GM23338 (cell line): Measurements from ENCODE around the gene ARRDC4. TPM values are rescaled to one million over a fixed set of nuclear protein-coding genes. Genes with fewer than 3 reads are reported as not detected.

ENCODE experiments used
- ATAC-seq: fragments of 200-7000 bp; cut with Tn5 transposase; 3 replicates; pipeline ENCODE4 v1.9.1; 2020
- DNase-seq: peaks from one replicate; pipeline ENCODE4 v3.0.0-alpha.2; 2015; ENCODE audit warnings: low spot score
- H2AFZ ChIP-seq: fragments of 200-600 bp; sonication (generic); 2 replicates; pipeline ENCODE4 v1.8.0; 2016; ENCODE audit warnings: antibody characterized with exemption, mild to moderate bottlenecking, moderate library complexity
- H3F3A ChIP-seq: fragments of 200-600 bp; sonication (generic); replicated peaks from 2 replicates; pipeline ENCODE4 v1.8.0; 2017; ENCODE audit warnings: antibody characterized with exemption, mixed run types, low read depth
- H3K27ac ChIP-seq: fragments of 200-600 bp; sonication (generic); 2 replicates; pipeline ENCODE4 v1.6.1; 2016; ENCODE audit warnings: low read depth
- H3K27me3 ChIP-seq: fragments of 200-600 bp; sonication (generic); 2 replicates; pipeline ENCODE4 v1.8.0; 2016; ENCODE audit warnings: mild to moderate bottlenecking, mixed run types, moderate library complexity; ENCODE audit not compliant: insufficient read depth
- H3K36me3 ChIP-seq: fragments of 200-600 bp; sonication (generic); 2 replicates; pipeline ENCODE4 v1.8.0; 2016; ENCODE audit warnings: mild to moderate bottlenecking; ENCODE audit not compliant: insufficient read depth
- H3K4me1 ChIP-seq: fragments of 200-600 bp; sonication (generic); 2 replicates; pipeline ENCODE4 v1.8.0; 2016; ENCODE audit warnings: mild to moderate bottlenecking, moderate library complexity; ENCODE audit not compliant: insufficient read depth
- H3K4me2 ChIP-seq: fragments of 200-600 bp; sonication (generic); 2 replicates; pipeline ENCODE4 v1.7.1; 2017; ENCODE audit warnings: mixed run types
- H3K4me3 ChIP-seq: fragments of 200-600 bp; sonication (generic); 2 replicates; pipeline ENCODE4 v1.6.1; 2016; ENCODE audit warnings: mixed run types
- H3K79me2 ChIP-seq: fragments of 200-600 bp; sonication (generic); replicated peaks from 2 replicates; pipeline ENCODE4 v1.8.0; 2017; ENCODE audit warnings: mild to moderate bottlenecking; ENCODE audit not compliant: insufficient read depth
- H3K9me2 ChIP-seq: fragments of 200-600 bp; sonication (generic); 2 replicates; pipeline ENCODE4 v1.8.0; 2017; ENCODE audit not compliant: insufficient read depth
- H4K20me1 ChIP-seq: fragments of 200-600 bp; sonication (generic); replicated peaks from 2 replicates; pipeline ENCODE4 v1.8.0; 2017; ENCODE audit warnings: mild to moderate bottlenecking; ENCODE audit not compliant: insufficient read depth
- H3K27ac Mint-ChIP-seq: 2 replicates; pipeline ENCODE4 v1.8.0; 2020; ENCODE audit warnings: inconsistent platforms, mild to moderate bottlenecking, moderate library complexity, mixed read lengths
- H3K27me3 Mint-ChIP-seq: 3 replicates; pipeline ENCODE4 v1.8.0; 2022; ENCODE audit warnings: low read depth, mild to moderate bottlenecking, moderate library complexity, mixed read lengths, inconsistent platforms; ENCODE audit not compliant: insufficient read depth, poor library complexity
- H3K36me3 Mint-ChIP-seq: 3 replicates; pipeline ENCODE4 v1.8.0; 2021; ENCODE audit warnings: low read depth, mild to moderate bottlenecking, inconsistent platforms, moderate library complexity, mixed read lengths
- H3K4me1 Mint-ChIP-seq: 3 replicates; pipeline ENCODE4 v1.8.0; 2020; ENCODE audit warnings: mild to moderate bottlenecking, inconsistent platforms, mixed read lengths
- H3K4me3 Mint-ChIP-seq: 3 replicates; pipeline ENCODE4 v1.8.0; 2021; ENCODE audit warnings: moderate library complexity, mild to moderate bottlenecking, inconsistent platforms, mixed read lengths
- H3K9me3 Mint-ChIP-seq: 3 replicates; pipeline ENCODE4 v1.8.0; 2020; ENCODE audit warnings: moderate library complexity, mild to moderate bottlenecking, inconsistent platforms, mixed read lengths
- CREB1 ChIP-seq: fragments of 250-450 bp; sonication (Bioruptor Pico); IDR thresholded peaks from 2 replicates; pipeline ENCODE4 v1.5.0; 2020; ENCODE audit warnings: low read depth, mild to moderate bottlenecking, moderate library complexity
- ETS1 ChIP-seq: IDR thresholded peaks from 2 replicates; pipeline ENCODE4 v1.6.1; 2016; ENCODE audit warnings: antibody characterized with exemption
- EZH2 ChIP-seq: fragments of 200-600 bp; sonication (generic); IDR thresholded peaks from one replicate; pipeline ENCODE4 v1.8.0; 2017; ENCODE audit warnings: antibody characterized with exemption, mild to moderate bottlenecking, low read depth; ENCODE audit not compliant: unreplicated experiment
- EZH2phosphoT487 ChIP-seq: fragments of 200-600 bp; sonication (generic); IDR thresholded peaks from one replicate; pipeline ENCODE4 v1.8.1; 2018; ENCODE audit warnings: antibody characterized with exemption; ENCODE audit not compliant: unreplicated experiment
- JUNB ChIP-seq: IDR thresholded peaks from one replicate; pipeline ENCODE4 v1.6.1; 2016; ENCODE audit warnings: antibody characterized with exemption; ENCODE audit not compliant: unreplicated experiment
- NANOG ChIP-seq: IDR thresholded peaks from 2 replicates; pipeline ENCODE4 v1.6.1; 2016; ENCODE audit warnings: antibody characterized with exemption, borderline replicate concordance
- POLR2AphosphoS5 ChIP-seq: IDR thresholded peaks from 2 replicates; pipeline ENCODE4 v1.6.1; 2016; ENCODE audit warnings: antibody characterized with exemption, low read depth
- STAT1 ChIP-seq: IDR thresholded peaks from one replicate; pipeline ENCODE4 v1.6.1; 2016; ENCODE audit warnings: antibody characterized with exemption; ENCODE audit not compliant: unreplicated experiment
- ZNF114 ChIP-seq: fragments of 250-450 bp; sonication (Bioruptor Pico); IDR thresholded peaks from 2 replicates; pipeline ENCODE4 v1.5.0; 2020; ENCODE audit warnings: mild to moderate bottlenecking, moderate library complexity
- ZNF331 ChIP-seq: fragments of 250-450 bp; sonication (Bioruptor Pico); IDR thresholded peaks from 2 replicates; pipeline ENCODE4 v1.5.0; 2020; ENCODE audit warnings: low read depth, mild to moderate bottlenecking, moderate library complexity
- ZNF462 ChIP-seq: fragments of 250-450 bp; sonication (Bioruptor Pico); IDR thresholded peaks from 2 replicates; pipeline ENCODE4 v1.5.0; 2020; ENCODE audit warnings: mild to moderate bottlenecking, moderate library complexity
- polyA plus RNA-seq: library from polyadenylated mRNA; unstranded; fragments of >200 nt; fragmentation: Nextera tagmentation; extraction: Ambion mirVana; gene quantifications from 2 replicates; pipeline ENCODE4 v1.2.1, GENCODE V29; 2016
- total RNA-seq: library from RNA; depleted of rRNA; stranded (reverse); fragments of >200 nt; shearing (Covaris generic); gene quantifications from 2 replicates; pipeline ENCODE4 v1.2.3, GENCODE V29; 2014
- TF ChIP-seq, protein P1 (sequence below): IDR thresholded peaks from one replicate; pipeline ENCODE4 v1.6.1; 2018; ENCODE audit warnings: antibody characterized with exemption; ENCODE audit not compliant: unreplicated experiment
- TF ChIP-seq, protein P2 (sequence below), 2 experiments: fragments of 200-600 bp in 1 of 2; sonication (generic) in 1 of 2; conservative IDR thresholded peaks; 2 replicates each; pipeline versions ENCODE4 v1.5.1 to v1.6.1; 2016 to 2017; ENCODE audit warnings: antibody characterized with exemption in 2 of 2, low read depth in 2 of 2, mild to moderate bottlenecking in 2 of 2, moderate library complexity in 1 of 2

Gene ARRDC4
- total and polyA plus RNA-seq, 2 experiments from 2014 or later = 2.0 to 6.9 TPM

DNA sequence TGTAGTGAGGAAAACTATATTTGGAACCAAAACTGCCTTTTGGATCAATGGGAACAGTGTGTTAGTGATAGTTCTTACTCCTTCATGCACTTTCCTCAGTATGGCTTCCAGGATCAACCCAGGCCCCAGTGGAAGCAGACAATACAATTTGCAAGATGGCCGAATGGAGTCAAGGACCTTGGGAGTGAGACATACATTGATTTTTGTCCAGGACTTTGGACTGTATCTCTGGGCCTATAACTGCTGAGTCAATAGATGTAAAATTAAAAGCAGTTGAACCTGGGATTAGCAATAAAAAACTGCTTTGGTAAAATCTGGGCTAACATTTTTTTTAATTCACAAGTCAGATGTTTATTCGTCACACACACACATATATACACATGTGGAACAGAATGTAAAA is 1.8 kb downstream of the ARRDC4 start (continued):
- TF ChIP-seq, protein P1, sequence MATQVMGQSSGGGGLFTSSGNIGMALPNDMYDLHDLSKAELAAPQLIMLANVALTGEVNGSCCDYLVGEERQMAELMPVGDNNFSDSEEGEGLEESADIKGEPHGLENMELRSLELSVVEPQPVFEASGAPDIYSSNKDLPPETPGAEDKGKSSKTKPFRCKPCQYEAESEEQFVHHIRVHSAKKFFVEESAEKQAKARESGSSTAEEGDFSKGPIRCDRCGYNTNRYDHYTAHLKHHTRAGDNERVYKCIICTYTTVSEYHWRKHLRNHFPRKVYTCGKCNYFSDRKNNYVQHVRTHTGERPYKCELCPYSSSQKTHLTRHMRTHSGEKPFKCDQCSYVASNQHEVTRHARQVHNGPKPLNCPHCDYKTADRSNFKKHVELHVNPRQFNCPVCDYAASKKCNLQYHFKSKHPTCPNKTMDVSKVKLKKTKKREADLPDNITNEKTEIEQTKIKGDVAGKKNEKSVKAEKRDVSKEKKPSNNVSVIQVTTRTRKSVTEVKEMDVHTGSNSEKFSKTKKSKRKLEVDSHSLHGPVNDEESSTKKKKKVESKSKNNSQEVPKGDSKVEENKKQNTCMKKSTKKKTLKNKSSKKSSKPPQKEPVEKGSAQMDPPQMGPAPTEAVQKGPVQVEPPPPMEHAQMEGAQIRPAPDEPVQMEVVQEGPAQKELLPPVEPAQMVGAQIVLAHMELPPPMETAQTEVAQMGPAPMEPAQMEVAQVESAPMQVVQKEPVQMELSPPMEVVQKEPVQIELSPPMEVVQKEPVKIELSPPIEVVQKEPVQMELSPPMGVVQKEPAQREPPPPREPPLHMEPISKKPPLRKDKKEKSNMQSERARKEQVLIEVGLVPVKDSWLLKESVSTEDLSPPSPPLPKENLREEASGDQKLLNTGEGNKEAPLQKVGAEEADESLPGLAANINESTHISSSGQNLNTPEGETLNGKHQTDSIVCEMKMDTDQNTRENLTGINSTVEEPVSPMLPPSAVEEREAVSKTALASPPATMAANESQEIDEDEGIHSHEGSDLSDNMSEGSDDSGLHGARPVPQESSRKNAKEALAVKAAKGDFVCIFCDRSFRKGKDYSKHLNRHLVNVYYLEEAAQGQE = no peak
- TF ChIP-seq STAT1 (no peak), EZH2phosphoT487 (no peak), ZNF331 (no peak), NANOG (no peak)

- Mint-ChIP-seq H3K27ac (no peak overlapping the region), H3K9me3 (no peaks in the 10 kb centered on the region; the same call in 2 of the 3 replicates), H3K27me3 (peaks cover 4% of the 10 kb centered on the region), H3K4me1 (peaks cover 5% of the 10 kb centered on the region), H3K4me3 (no peak overlapping the region), H3K36me3 (no peaks in the 10 kb centered on the region)
- no peaks in the 10 kb centered on the region for H3K9me2 ChIP-seq
- no peak for DNase-seq
- H3K4me1 ChIP-seq = no peaks in the 10 kb centered on the region
- H3F3A ChIP-seq = no peaks in the 10 kb centered on the region
- ATAC-seq = no peak
- H4K20me1 ChIP-seq = no peaks in the 10 kb centered on the region
- no peak overlapping the region for H3K4me2 ChIP-seq
- H2AFZ ChIP-seq = no peak overlapping the region
- no peak overlapping the region for H3K27ac ChIP-seq
- peaks cover 7% of the 10 kb centered on the region; the same call in 1 of the 2 replicates for H3K27me3 ChIP-seq
- no peaks in the 10 kb centered on the region; the same call in 1 of the 2 replicates for H3K79me2 ChIP-seq
- H3K36me3 ChIP-seq = no peaks in the 10 kb centered on the region
- H3K4me3 ChIP-seq = no peak overlapping the region
- TF ChIP-seq NANOG (no peak), POLR2AphosphoS5 (no peak), ETS1 (no peak), ZNF462 (CRISPR knock-in tag) (no peak), STAT1 (no peak), ZNF114 (CRISPR knock-in tag) (no peak), ZNF331 (no peak), EZH2phosphoT487 (no peak), JUNB (no peak), EZH2 (no peak), CREB1 (no peak)
- TF ChIP-seq, protein P2, sequence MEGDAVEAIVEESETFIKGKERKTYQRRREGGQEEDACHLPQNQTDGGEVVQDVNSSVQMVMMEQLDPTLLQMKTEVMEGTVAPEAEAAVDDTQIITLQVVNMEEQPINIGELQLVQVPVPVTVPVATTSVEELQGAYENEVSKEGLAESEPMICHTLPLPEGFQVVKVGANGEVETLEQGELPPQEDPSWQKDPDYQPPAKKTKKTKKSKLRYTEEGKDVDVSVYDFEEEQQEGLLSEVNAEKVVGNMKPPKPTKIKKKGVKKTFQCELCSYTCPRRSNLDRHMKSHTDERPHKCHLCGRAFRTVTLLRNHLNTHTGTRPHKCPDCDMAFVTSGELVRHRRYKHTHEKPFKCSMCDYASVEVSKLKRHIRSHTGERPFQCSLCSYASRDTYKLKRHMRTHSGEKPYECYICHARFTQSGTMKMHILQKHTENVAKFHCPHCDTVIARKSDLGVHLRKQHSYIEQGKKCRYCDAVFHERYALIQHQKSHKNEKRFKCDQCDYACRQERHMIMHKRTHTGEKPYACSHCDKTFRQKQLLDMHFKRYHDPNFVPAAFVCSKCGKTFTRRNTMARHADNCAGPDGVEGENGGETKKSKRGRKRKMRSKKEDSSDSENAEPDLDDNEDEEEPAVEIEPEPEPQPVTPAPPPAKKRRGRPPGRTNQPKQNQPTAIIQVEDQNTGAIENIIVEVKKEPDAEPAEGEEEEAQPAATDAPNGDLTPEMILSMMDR (conservative IDR thresholded peaks at IDR 0.05; ENCODE audit: low read depth in 2 of 2) = no peak
Observed at GRCh38 chr15:97963779-97964178, 3.3 kb downstream of the ARRDC4 start.
